Heart left ventricle (tissue), 16 donors: Measurements from ENCODE around the gene FATE1. TPM values are rescaled to one million over a fixed set of nuclear protein-coding genes. Genes with fewer than 3 reads are reported as not detected.

Source experiments
- ATAC-seq, 4 donors: fragments of 200-7000 bp; cut with Tn5 transposase; one replicate each; pipeline ENCODE4 v1.9.1; 2020 to 2022; ENCODE audit warnings: moderate library complexity in 4 of 4, mild to moderate bottlenecking in 3 of 4, moderate number of reproducible peaks in 1 of 4
- DNase-seq, 5 donors: peaks; one replicate each; pipeline ENCODE4 v3.0.0-alpha.2; 2020
- H3K27ac ChIP-seq, 12 donors: fragments of 200-600 bp; sonication (generic) in 4 of 12; one replicate each; pipeline versions ENCODE4 v1.5.0 to v1.8.0; 2016 to 2022; ENCODE audit warnings: mild to moderate bottlenecking in 2 of 12
- H3K27me3 ChIP-seq, 9 donors: fragments of 200-600 bp; sonication (generic) in 2 of 9; one replicate each; pipeline versions ENCODE4 v1.5.1 to v1.8.0; 2016 to 2022; ENCODE audit warnings: mild to moderate bottlenecking in 3 of 9
- H3K36me3 ChIP-seq, 9 donors: fragments of 200-600 bp; sonication (generic) in 2 of 9; one replicate each; pipeline versions ENCODE4 v1.5.0 to v1.8.0; 2018 to 2022; ENCODE audit warnings: mild to moderate bottlenecking in 2 of 9
- H3K4me1 ChIP-seq, 12 donors: fragments of 200-600 bp; sonication (generic) in 4 of 12; one replicate each; pipeline versions ENCODE4 v1.5.0 to v1.8.0; 2016 to 2022; ENCODE audit warnings: mild to moderate bottlenecking in 3 of 12
- H3K4me3 ChIP-seq, 12 donors: fragments of 200-600 bp; sonication (generic) in 4 of 12; one replicate each; pipeline versions ENCODE4 v1.5.0 to v1.8.0; 2017 to 2022; ENCODE audit warnings: mild to moderate bottlenecking in 9 of 12, moderate library complexity in 4 of 12
- H3K9me3 ChIP-seq, 12 donors: fragments of 200-600 bp; sonication (generic) in 4 of 12; one replicate each; pipeline versions ENCODE4 v1.5.0 to v1.8.0; 2016 to 2022; ENCODE audit warnings: mild to moderate bottlenecking in 1 of 12
- CTCF ChIP-seq, 12 donors: fragments of 200-600 bp; sonication (generic) in 4 of 12; IDR thresholded peaks; one replicate each; pipeline versions ENCODE4 v1.5.0 to v1.8.0; 2018 to 2022; ENCODE audit warnings: antibody characterized with exemption in 12 of 12, mild to moderate bottlenecking in 5 of 12
- POLR2A ChIP-seq, 2 donors: fragments of 450-650 bp; IDR thresholded peaks; one replicate each; pipeline ENCODE4 v1.6.1; 2017; ENCODE audit warnings: antibody characterized with exemption in 2 of 2, mild to moderate bottlenecking in 2 of 2, moderate library complexity in 2 of 2
- WGBS, 4 donors: extraction: QIAGEN DNeasy Blood & Tissue Kit in 2 of 4; methylation state at CpG; one replicate each; pipeline versions ENCODE4 v1.1.5 to v1.1.7; 2013 to 2018; 5-methylcytosine and 5-hydroxymethylcytosine counted together
- intact Hi-C, 10 donors: fragments of 100-400 bp; cut with DNase I; formaldehyde crosslinking; loops; one replicate each; pipeline versions ENCODE4 v1.11.1 to v1.14.2; 2022
- polyA plus RNA-seq, 2 donors: library from polyadenylated mRNA; stranded (reverse); fragments of 200-250 nt; gene quantifications; one replicate each; pipeline ENCODE4 v1.2.3, GENCODE V29; 2013
- total RNA-seq, 9 donors: library from RNA; depleted of rRNA in 2 of 9; stranded (reverse); fragments of >200 nt in 2 of 9; fragmentation: NEBNext Ultra II Directional in 3 of 9; extraction: Animal tissue kit (Norgen Biotek cat#: 25700) in 3 of 9; gene quantifications; one replicate each; pipeline versions ENCODE4 v1.1.0 to v1.2.4, GENCODE V29; 2016 to 2023
- donor health status: ischemic (EF 13 %, LVEDD 7.1; RV severe dilation, severe dysfunction).
- donor health status: healthy with polysubstance abuse.
- donor health status: DM: no; HTN: yes; CAD: no.
- donor health status: DM: no; HTN: no; CAD: no.
- donor health status: ischemic (EF 25% LVEDD 6.9; RV normal size, moderate dysfunction).
- donor health status: ischemic (EF 25% LVEDD 5.7; RV mildly dilated, moderate dysfunction).
- donor health status: healthy.
- donor health status: DM: yes; HTN: yes; CAD: no.
- donor health status: ischemic (EF 35%, LVEDD 5.7; RV mildly dilated, moderate dysfunction).
- donor health status: nonischemic (EF 11% LVEDD 7.7; RV severe dilation, severe dysfunction).
- donor health status: DM: yes; HTN: yes; CAD: no.
- donor health status: PGD.
- donor health status: ischemic (EF 29% LVEDD 5.4; RV normal size, mild dysfunction).
- donor health status: nonischemic (EF 23%, LVEDD 6.1; RV moderate dilation, normal function).

The FATE1 gene
- total and polyA plus RNA-seq, 11 donors: 0.27 to 1.1 (median 0.42) TPM; not detected in 4

DNA sequence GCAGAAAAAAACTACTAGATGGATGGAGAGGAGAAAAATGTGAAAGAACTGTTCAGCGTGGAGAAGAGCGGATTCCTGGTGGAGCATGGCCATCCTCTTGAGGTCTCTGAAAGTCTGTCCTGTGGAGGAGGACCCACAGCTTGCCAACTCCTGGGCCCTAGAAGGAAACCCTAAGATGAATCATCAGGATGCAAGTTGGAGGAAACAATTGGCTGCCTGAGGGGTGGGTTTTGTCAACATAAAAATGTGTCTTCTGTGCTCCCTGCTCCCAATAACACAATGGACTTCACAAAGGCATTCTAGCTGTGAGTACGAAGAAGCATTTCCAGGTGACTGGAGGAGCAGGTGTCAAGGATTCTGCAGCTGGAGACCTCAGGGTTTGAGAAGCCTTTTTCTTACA is 55.9 kb downstream of the FATE1 start:
- ATAC-seq (no peak), DNase-seq (no peak)
- intact Hi-C loops: no loop called here
- Histone ChIP-seq H3K4me3 (no peak overlapping the region), H3K4me1 (no peaks in the 10 kb centered on the region), H3K27ac (no peak overlapping the region), H3K36me3 (no peaks in the 10 kb centered on the region), H3K9me3 (no peaks in the 10 kb centered on the region), H3K27me3 (peaks cover 0 to 4% (median 0%) of the 10 kb centered on the region in 9 donors)
- 67 to 91% (median 81%) methylated on average over 3 of the region's 3 CpGs for WGBS, 4 donors
- TF ChIP-seq POLR2A (IDR thresholded peaks at IDR 0.05): no peak
- no peak for TF ChIP-seq CTCF (IDR thresholded peaks at IDR 0.05)

Other genes starting within 250 kb of the FATE1 start
- under 1 TPM in 1 of 9 donors, not detected in 8; 0.06 TPM for gene PASD1, start 152.4 kb upstream of the FATE1 start, total RNA-seq
- not detected for gene PASD1, start 152.4 kb upstream of the FATE1 start, polyA plus RNA-seq
- 1 to 10 TPM; 1.1 to 5.7 (median 1.9) TPM for gene PRRG3, start 20.6 kb upstream of the FATE1 start, total RNA-seq
- under 1 TPM; 0.61 to 0.67 TPM for gene PRRG3, start 20.6 kb upstream of the FATE1 start, polyA plus RNA-seq
- not detected for gene CNGA2, start 18.7 kb downstream of the FATE1 start, total RNA-seq
- not detected for gene CNGA2, start 18.7 kb downstream of the FATE1 start, polyA plus RNA-seq
- not detected for gene MAGEA4, start 196.9 kb downstream of the FATE1 start, total RNA-seq
- gene MAGEA4, start 196.9 kb downstream of the FATE1 start, polyA plus RNA-seq: not detected